ENCODE data around the gene FER.
"Not testable (repeated sequence)": the region's sequence is repeated elsewhere in the genome, so short reads cannot be mapped to it uniquely, and the experiment has no call there.

The FER gene

GRCh38 chr5:109141222-109142200 is 393.8 kb downstream of the FER start:
- no peak for DNase-seq

GRCh38 chr5:109143031-109143430 is 395.3 kb downstream of the FER start:
- DNase-seq, result no peak

GRCh38 chr5:109145139-109145538 is 397.4 kb downstream of the FER start:
- no peak for DNase-seq

- no peak for DNase-seq
These were observed 398.9 kb downstream of the FER start for GRCh38 chr5:109146591-109146990.

- no peak for DNase-seq
These were observed 404.9 kb downstream of the FER start for GRCh38 chr5:109152565-109152964.

- no peak for DNase-seq
These were observed 407.9 kb downstream of the FER start for GRCh38 chr5:109155625-109156024.

- DNase-seq, result no peak
These were observed 409.2 kb downstream of the FER start for GRCh38 chr5:109156885-109157284.

- DNase-seq, result no peak
These were observed 412.8 kb downstream of the FER start for GRCh38 chr5:109160468-109160867.

- no peak for DNase-seq
These were observed 414.4 kb downstream of the FER start for GRCh38 chr5:109161914-109162683.

GRCh38 chr5:109163336-109163735 is 415.6 kb downstream of the FER start:
- DNase-seq, result no peak

GRCh38 chr5:109164001-109164400 is 416.3 kb downstream of the FER start:
- no peak for DNase-seq

GRCh38 chr5:109167586-109167985 is 419.9 kb downstream of the FER start:
- DNase-seq, result no peak

- no peak for DNase-seq
These were observed 420.5 kb downstream of the FER start for GRCh38 chr5:109168151-109168550.

- DNase-seq, result no peak
These were observed 423.1 kb downstream of the FER start for GRCh38 chr5:109170629-109171350.

- not testable (repeated sequence) for DNase-seq
These were observed 423.9 kb downstream of the FER start for GRCh38 chr5:109171437-109172073.

GRCh38 chr5:109173036-109173794 is 425.5 kb downstream of the FER start:
- no peak for DNase-seq

- no peak for DNase-seq
These were observed 429.5 kb downstream of the FER start for GRCh38 chr5:109177227-109177626.

- DNase-seq, result no peak
These were observed 430.1 kb downstream of the FER start for GRCh38 chr5:109177782-109178181.

GRCh38 chr5:109180668-109181067 is 433.0 kb downstream of the FER start:
- DNase-seq, result no peak

- no peak for DNase-seq
These were observed 439.1 kb downstream of the FER start for GRCh38 chr5:109186759-109187158.

GRCh38 chr5:109191153-109191558 is 443.5 kb downstream of the FER start:
- no peak for DNase-seq

- no peak for DNase-seq
These were observed 444.3 kb downstream of the FER start for GRCh38 chr5:109192027-109192426.
